HFF-Myc (cell line): Measurements from ENCODE around the gene HIVEP3.

Experiments used
- DNase-seq: peaks from one replicate; pipeline ENCODE4 v3.0.0-alpha.2; 2011; ENCODE audit warnings: low read depth; ENCODE audit errors: extremely low read depth
- H3K4me3 ChIP-seq: replicated peaks from 2 replicates; pipeline ENCODE4 v1.5.1; 2011; ENCODE audit warnings: low read depth, mild to moderate bottlenecking, control low read depth, low read length
- CTCF ChIP-seq: IDR thresholded peaks from 2 replicates; pipeline ENCODE4 v1.5.1; 2012; ENCODE audit warnings: mild to moderate bottlenecking, low read depth, low read length, control low read depth; ENCODE audit errors: missing control alignments

The HIVEP3 gene

GRCh38 chr1:41734201-41734970, 184.3 kb downstream of the HIVEP3 start:
- TF ChIP-seq CTCF, result no peak
- H3K4me3 ChIP-seq, result no peak overlapping the region
- DNase-seq, result no peak

- TF ChIP-seq CTCF, result no peak
- H3K4me3 ChIP-seq, result no peak overlapping the region
- no peak for DNase-seq
Observed at GRCh38 chr1:41733725-41734124, 185.0 kb downstream of the HIVEP3 start.

GRCh38 chr1:41733021-41733420, 185.7 kb downstream of the HIVEP3 start:
- no peak for DNase-seq
- no peak overlapping the region for H3K4me3 ChIP-seq
- no peak for TF ChIP-seq CTCF

DNA sequence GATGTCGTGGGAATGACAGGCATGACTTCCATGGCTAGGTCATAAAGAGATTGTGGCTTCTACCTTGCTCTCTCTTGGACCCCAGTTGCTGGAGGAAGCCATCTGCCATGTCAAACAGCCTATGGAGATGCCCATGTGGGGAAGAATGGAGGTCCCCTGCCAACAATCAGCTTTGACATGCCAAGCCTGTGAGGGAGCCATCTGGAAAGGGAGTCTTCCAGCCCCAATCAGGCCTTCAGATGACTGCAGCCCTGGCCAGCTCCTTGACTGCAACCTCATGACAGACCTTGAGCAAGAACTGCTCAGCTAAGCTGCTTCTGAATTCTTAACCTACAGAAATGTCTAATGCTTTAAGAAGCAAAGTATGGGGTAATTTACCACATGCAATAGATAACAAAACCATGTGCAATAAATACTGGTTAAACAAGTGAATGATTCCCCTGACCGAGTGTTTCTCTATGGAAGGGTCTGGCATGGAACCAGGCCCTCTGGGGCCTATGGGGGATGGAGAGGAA, 187.1 kb downstream of the HIVEP3 start:
- TF ChIP-seq CTCF, result no peak
- no peak overlapping the region for H3K4me3 ChIP-seq
- DNase-seq, result no peak

DNA sequence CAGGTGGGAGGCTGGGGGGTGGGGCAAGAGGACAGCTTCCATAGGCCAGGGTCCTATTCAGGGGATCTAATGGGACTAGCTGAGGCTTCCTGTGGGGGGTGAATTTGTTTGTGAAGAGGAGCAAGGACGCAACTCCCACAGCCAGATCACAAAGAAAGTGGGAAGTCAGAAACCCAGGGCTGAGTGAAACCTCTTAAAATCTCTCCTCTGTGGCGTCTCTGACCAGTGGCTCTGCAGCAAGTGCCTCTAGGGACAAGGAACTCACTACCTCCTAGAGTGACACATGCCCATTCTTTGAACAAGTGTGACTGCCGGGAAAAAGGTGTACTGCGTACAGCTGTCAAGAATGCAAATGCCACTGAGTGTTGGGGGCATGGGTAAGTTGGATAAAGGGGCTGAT, 187.9 kb downstream of the HIVEP3 start:
- DNase-seq, result no peak
- H3K4me3 ChIP-seq, result no peak overlapping the region
- TF ChIP-seq CTCF, result no peak

DNA sequence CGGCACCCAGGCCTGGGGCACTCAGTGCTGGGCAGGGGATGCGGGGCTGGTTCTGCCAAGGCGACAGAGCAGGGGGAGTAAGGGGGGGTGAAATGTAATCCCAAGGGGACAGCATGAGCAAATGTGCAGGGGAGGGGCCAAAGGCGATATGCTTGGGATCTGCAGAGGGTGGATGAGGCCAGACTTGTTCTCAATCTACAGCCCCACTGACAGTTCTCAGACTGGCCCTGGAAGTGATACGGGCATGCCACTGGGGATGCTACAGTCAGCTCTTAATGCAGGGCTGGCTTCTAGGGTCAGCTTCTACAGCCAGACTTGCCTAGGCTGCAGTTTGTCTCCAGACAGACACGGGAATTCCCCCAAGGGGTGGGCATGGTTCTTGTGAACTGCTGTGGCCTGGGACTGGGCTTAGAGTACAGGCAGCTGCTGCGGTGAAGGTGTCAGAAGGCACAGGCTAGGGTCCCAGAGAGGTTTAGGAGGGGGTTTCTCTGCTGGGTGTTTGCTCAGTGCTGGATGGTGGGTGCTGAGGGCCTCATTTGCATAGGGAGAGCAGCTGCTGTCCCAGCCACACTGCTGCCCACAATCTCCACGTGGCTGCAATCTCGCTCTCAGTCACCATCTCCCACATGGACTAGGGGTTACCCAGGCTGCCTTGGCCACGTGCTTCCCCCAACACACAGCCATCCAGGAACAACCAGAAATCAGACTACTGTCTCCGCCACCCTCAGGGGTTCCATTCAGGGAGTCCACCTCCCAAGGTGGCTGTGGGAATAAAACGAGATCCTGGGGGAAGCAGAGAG, 190.1 kb downstream of the HIVEP3 start:
- no peak for DNase-seq
- no peak overlapping the region for H3K4me3 ChIP-seq
- no peak for TF ChIP-seq CTCF
